GM21515 (cell line): Measurements from ENCODE around the gene TMEM145.
"Not testable (repeated sequence)": the region's sequence is repeated elsewhere in the genome, so short reads cannot be mapped to it uniquely, and the experiment has no call there.

Experiments
- ATAC-seq: cut with Tn5 transposase; IDR thresholded peaks from one replicate; pipeline ENCODE4 v1.9.1; 2021; ENCODE audit not compliant: unreplicated experiment

TMEM145 gene

DNA sequence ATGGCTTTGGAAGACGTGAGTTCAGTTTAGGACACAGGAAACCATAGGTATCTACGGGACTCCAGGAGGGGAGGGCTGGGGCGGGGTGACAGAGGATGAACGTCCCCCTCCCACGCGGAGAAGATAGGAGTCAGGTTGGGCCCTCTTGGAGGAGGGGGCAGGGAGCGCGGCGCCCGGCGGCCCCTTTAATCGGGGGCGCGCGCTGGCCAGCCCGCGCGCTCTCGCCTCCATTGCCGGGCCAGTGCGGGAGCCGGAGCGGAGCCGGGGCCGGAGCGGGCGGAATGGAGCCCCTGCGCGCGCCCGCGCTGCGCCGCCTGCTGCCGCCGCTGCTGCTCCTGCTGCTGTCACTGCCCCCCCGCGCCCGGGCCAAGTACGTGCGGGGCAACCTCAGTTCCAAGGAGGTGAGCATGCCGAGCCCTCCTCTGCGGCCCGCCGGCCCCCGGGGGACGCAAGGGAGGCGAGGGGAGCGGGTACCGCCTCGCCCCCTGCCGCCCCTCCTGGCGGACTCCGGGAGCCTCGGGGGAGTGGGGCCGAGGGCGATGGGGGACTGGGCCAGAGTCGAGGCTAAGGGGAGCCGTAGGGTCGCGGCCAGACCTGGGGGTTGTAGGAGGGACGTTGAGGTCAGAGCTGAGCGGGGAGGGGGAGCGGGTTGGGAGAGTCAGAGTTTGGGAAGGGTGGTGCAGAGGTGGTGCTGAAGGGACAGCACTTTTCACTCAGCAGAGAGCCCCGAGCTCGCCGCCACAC is at the start of gene TMEM145:
Gene TMEM145 (plus strand): TSS at position 214 of the 744 bp plus-strand sequence. CDS start 68 bp downstream, at position 282.
- no peak for ATAC-seq

DNA sequence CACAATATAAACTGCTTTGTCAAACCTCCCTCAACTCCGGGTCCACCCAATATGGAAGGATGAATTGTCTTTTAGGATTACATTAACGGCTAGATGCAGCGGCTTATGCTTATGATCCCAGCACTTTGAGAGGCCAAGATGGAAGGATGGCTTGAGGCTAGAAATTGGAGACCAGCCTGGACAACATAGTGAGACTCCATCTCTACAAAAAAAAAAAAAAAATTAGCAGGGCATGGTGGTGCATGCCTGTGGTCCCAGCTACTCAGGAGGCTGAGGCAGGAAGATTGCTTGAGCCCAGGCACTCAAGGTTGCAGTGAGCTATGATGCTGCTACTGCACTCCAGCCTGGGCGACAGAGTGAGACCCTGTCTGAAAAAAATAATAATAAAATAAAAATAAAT is 47.0 kb upstream of the TMEM145 start:
- not testable (repeated sequence) for ATAC-seq

DNA sequence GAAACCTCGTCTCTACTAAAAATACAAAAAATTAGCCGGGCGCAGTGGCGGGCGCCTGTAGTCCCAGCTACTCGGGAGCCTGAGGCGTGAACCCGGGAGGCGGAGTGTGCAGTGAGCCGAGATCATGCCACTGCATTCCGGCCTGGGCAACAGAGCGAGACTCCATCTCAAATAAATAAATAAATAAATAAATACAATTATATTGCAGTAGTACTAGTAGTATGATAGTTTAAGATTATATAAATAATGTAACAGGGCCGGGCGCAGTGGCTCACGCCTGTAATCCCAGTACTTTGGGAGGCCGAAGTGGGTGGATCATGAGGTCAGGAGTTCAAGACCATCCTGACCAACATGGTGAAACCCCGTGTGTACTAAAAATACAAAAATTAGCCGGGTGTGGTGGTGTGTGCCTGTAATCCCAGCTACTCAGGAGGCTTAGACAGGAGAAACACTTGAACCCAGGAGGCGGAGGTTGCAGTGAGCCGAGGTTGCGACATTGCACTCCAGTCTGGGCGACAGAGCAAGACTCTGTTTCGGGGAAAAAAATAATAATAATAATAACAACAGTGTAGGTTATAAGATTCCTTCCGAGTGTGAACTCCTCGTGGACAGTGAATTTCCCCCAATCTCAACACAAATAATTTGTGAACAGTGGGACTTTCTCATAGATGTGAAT is 46.0 kb upstream of the TMEM145 start:
- ATAC-seq: not testable (repeated sequence)

DNA sequence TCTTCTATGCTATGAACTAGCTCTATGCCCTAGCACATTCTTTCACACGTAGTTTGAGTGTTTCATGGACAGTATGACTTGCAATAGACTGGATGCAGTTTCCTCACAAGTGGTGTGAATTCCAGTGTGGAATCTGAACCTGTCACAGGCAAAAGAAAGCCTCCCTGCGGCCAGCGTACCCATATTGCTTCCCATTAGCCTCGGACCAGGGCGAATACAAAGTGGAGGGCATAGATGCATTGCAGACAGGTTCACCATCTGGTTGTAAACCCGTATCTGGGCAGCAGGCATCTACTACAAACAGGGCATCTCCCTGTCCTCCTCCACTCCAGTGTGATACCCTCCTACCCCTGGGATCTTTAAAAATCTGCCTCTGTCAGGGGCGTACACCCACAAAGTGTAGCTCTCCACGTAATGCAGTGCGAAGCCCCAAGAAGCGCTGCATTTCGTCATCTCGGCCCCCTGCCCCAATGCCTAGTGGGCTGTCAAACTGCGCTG is 45.4 kb upstream of the TMEM145 start:
- no peak for ATAC-seq

DNA sequence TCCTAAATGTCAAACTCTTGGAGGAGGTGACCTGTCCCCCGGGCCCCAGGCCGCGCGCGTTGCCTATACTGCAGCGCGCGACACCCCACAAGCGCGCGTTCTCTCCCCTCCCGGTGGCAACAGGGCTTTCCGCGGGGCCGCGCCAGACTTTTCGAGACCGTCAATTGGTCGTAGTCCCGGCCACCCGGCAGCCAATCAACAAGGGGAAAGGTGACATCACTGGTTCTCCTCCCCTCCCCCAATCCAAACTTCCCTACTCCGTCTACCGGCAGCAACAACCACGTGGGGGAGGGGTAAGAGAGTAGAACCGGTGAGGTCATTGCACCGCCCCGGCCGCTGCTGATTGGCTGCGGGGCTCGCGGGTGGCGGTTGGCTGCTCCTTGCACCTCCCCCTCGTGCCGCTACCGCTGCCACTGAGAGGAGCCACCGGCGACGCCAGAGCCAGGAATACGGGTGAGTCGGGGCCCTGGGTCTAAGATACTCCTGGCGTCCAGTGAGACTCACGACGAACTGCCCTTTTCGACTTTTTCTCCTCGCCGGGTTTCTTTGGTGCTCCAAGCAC is 44.9 kb upstream of the TMEM145 start:
- peak; percentile 50 for ATAC-seq

DNA sequence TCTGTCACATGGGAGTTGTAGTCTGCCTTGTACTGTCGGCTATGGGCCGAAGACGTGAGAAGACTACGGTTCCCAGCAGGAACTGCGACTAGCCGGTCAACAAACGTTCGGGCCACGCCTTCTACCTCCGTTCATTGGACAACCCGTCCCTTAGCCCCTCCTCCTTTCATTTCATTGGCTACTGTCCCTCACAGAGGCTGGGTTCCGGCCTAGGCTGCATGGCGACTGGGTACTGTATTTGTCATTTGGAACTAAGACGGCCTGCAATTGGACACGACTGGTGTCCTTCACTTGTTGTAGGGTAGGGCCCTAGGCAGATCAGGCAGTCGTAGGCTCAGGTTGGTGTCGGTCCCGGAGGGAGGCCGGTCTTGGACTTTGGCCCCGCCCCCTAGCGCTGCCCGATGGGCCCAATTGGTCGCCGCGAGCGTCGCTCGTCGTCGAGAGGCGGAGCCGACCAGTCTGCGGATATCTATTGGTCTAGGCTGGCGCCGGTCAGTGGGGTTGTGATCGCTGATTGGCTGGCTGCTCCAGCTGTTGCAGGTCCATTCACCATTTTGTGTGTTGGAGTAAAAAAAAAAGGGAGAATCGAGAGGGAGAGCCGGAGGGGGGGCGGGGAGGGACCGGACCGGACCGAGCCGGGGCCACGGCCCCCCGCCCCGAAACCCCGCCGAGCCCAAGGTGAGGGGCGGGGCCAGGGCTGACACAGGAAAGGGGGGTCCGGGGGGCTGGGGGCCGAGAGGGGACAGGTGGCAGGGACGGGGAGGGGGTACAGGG is 44.2 kb upstream of the TMEM145 start, which contains the start of gene CIC:
Gene CIC (plus strand): TSS at position 549 of the 774 bp plus-strand sequence. CDS start 2,532 bp downstream, outside the sequence.
- ATAC-seq: peak; percentile 72

DNA sequence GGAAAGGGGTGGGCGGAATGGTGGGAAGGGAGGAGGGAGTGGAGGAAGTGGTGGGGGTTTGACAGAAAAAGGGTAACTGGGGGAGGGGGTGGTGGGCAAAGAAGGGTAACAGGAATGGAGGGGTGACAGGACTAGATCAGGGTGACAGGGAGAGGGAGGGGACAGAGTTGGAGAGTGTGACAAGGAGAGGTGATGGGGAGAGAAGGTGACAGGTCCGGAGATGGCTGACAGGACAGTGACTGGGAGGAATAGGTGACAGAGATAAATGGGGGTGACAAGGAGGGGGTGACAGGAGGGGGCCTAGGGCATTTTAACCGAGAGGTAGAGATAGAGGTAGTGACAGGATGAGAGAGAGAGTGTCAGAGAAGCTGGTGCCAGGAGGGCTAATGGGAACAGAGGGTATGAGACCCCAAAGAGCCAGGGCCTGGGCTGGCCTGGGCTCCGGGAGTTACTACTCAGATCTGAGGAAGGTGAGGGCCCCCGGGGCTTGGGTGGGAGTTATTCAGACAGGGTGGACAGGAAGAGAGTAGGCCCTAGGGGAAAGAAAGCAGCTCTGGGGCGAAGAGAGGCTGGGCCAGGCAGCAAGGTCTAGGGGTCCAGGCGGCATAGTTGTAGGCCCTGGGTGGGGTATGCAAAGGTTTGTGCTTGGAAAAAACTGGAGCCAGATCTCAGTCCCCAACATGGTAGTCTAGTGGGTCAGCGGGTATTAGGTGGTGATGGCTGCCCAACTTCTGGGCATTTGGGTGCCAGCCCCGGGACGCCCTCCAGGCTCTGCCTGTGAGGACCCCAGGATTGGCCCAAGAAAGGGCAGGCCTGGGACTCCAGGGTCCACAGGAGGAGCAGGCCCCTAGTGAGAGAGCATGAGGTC is 43.4 kb upstream of the TMEM145 start:
- ATAC-seq: no peak

DNA sequence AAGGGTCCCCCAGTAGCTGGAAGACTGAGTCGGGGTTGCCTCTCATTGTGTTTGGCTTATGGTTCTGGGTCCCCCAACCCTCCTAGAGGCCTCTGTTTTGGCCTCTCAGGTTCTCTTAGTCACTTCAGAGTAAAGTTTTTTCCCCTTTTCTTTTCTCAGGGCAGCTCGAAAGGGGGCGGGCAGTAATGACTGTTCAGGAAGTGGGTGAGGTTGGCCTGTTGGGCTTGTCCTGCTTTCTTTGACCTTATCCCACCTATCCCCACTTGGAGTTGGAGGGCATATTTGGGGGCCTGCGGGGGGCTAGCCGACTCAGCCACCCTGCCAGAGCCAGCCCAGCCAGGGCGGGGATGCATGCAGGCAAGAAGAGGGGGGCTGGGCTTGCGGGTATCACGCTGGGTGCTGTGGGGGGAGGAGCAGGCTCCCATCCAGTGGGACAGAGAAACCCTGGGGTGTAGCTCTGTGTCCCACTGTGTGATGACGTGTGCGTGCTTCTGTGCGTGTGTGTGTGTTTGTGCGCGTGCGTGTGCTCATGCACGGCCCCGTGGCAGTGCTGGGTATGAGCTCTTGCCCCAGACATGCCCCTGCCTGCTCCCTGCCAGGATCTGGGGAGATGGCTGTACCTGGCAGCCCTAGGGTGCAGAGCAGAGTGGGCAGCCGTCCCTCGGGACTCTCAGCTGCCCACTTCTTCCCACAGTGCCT is 42.6 kb upstream of the TMEM145 start:
- ATAC-seq: no peak

DNA sequence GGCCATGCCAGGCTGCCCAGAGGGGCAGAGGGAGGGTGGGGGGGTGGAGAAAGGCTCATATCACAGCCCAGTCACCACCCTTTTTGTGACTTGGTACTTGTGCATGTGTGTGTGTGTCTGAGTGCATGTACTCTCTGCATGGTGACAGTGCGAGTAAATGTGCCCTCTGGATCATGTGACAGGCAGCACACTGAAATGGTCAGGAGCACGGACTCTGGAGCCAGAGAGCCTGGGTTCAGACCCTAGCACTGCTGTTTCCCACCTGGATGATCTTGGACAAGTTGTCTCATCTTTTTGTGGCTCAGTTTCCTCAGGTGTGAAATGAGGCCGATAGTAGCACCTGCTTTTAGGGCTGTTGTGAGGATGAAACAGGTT is 42.1 kb upstream of the TMEM145 start:
- ATAC-seq: no peak

DNA sequence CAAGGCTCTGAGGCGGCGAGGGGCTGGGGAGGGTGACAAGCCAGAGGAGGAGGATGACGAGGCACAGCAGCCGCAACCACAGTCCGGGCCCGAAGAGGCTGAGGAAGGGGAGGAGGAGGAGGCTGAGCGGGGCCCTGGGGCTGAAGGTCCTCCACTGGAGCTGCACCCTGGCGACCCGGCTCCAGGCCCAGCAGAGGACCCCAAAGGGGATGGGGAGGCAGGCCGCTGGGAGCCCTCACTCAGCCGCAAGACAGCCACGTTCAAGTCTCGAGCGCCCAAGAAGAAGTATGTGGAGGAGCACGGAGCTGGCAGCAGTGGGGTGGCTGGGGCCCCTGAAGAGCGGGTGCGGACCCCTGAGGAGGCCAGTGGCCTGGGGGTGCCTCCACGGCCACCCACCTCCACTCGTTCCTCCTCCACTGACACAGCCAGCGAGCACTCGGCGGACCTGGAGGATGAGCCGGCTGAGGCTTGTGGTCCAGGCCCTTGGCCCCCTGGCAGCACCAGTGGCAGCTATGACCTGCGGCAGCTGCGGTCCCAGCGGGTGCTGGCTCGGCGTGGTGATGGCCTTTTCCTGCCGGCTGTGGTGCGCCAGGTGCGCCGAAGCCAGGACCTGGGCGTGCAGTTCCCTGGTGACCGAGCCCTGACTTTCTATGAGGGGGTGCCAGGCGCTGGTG is 41.1 kb upstream of the TMEM145 start:
- no peak for ATAC-seq

DNA sequence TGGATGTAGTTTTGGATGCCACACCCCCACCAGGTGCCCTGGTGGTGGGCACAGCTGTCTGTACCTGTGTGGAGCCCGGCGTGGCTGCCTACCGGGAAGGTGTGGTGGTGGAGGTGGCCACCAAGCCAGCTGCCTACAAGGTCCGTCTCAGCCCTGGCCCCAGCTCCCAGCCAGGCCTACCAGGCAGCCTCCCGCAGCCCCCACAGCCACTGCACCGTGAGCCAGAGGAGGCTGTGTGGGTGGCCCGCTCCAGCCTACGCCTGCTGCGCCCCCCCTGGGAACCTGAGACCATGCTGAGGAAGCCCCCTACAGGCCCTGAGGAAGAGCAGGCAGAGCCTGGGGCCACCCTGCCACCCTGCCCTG is 40.6 kb upstream of the TMEM145 start:
- ATAC-seq: no peak

DNA sequence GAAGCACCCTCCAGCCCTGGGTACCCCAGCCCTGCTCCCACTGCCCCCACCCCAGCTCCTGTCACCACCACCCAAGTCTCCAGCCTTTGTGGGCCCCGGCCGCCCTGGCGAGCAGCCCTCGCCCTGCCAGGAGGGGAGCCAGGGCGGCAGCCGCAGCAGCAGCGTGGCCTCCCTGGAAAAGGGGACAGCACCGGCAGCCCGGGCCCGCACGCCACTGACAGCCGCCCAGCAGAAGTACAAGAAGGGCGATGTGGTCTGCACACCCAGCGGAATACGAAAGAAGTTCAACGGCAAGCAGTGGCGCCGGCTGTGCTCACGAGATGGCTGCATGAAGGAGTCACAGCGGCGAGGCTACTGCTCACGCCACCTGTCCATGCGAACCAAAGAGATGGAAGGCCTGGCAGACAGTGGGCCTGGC is 40.1 kb upstream of the TMEM145 start:
- no peak for ATAC-seq

DNA sequence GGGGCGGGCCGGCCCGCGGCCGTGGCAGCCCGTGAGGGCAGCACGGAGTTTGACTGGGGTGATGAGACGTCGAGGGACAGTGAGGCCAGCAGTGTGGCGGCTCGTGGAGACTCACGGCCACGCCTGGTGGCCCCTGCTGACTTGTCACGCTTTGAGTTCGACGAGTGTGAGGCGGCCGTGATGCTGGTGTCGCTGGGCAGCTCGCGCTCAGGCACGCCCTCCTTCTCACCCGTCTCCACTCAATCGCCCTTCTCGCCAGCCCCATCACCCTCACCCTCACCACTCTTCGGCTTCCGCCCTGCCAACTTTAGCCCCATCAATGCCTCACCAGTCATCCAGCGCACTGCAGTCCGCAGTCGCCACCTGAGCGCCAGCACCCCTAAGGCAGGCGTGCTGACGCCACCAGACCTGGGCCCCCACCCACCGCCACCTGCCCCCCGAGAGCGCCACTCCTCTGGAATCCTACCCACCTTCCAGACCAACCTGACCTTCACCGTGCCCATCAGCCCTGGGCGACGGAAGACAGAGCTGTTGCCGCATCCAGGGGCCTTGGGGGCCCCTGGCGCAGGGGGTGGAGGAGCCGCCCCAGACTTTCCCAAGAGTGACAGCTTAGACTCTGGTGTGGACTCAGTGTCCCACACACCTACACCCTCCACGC is 39.6 kb upstream of the TMEM145 start:
- no peak for ATAC-seq

DNA sequence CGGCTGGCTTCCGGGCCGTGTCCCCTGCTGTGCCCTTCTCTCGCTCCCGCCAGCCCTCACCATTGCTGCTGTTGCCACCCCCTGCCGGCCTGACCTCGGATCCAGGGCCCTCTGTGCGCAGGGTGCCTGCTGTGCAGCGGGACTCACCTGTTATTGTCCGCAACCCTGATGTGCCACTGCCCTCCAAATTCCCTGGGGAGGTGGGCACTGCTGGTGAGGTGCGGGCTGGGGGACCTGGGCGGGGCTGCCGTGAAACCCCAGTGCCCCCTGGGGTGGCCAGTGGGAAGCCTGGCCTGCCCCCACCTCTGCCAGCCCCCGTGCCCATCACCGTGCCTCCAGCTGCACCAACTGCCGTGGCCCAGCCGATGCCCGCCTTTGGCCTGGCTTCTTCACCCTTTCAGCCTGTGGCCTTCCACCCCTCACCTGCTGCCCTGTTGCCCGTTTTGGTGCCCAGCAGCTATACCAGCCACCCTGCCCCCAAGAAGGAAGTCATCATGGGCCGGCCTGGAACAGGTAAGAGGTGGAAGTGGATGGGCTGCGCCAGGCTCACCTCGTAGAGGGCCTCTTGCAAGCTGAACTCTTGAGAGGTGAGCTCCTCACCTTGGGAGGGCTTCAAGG is 38.9 kb upstream of the TMEM145 start:
- ATAC-seq: no peak

DNA sequence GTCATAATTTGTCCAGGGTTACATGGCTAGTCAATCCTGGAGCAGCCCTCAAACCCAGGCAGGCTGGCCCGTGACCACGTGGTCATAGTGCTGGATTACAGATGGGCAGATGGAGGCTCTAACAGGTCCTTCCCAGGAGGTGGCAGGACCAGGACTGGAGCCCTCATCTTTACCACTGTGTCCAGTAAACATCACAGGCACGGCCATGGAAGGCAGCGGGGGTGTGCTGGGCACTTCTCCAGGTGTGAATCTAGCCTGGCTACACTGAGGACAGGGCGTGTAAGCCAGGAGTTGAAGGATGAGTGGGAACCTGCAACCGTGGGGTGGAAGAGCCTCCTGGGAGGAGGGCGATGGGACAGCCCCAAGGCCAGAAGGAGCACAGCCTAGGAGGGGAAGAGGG is 38.0 kb upstream of the TMEM145 start:
- no peak for ATAC-seq

DNA sequence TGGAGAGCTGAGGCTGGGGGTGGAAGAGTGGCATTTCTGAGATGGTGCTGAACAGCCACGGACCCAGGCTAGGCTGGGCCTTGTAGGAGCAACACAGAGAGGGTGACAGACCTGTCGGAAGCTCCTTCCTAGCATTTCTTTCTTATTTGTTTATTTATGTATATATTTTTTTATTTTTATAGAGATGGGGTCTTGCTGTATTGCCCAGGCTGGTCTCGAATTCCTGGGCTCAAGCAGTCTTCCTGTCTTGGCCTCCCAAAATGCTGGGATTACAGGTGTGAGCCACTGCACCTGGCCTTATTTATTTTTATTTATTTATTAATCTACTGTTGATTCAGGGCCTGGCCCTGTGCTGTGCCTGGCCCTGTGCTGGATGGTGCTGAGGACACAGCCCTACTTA is 37.6 kb upstream of the TMEM145 start:
- ATAC-seq: no peak

DNA sequence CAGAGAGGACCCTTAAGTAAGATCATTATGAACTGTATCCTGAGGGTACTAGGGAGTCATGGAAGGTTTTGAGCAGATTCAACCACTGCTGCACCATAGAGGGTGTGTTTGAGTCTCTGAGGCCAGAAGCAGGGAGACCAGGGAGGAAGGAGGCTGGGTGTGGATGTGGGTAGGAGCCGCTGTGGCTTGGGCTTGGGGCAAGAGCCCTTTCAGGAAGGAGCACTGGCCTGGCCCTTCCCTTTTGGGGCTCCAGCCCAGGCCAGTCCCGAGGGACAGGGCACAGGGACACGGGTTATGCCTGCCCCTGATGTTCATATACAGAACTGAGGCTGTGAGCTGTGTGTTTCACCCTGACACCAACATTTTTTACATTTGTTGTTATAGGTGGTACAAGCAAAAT is 36.8 kb upstream of the TMEM145 start:
- no peak for ATAC-seq

DNA sequence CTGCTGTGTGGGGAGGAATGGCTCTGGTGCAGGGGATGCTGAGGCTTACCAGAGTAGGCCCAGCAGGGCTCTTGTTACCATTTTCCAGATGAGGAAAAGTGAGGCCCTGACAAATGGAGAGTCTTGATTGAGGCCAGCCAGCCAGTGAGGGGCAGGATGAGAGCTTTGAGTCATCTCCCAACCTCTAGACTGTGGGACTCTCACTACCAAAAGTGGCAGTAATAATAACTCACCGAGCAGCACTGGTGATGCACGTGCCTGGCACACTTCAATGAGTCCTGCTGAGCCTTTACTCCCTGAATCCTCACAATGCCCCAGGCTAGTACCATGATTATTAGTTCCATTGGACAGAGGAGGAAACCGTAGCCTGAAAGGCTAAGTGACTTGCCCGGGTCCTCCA is 36.3 kb upstream of the TMEM145 start:
- ATAC-seq: no peak
